ENCODE measurements around the gene KDM4F. TPM values are rescaled to one million over a fixed set of nuclear protein-coding genes. Genes with fewer than 3 reads are reported as not detected.

Gene KDM4F
- total and polyA plus RNA-seq, 5 donors from 2014 or later = not detected

- Mint-ChIP-seq H3K4me1 (peaks cover 5 to 28% (median 13%) of the 10 kb centered on the region in 4 donors), H3K4me3 (no peak overlapping the region), H3K9me3 (no peaks in the 10 kb centered on the region), H3K36me3 (peaks cover 7% of the 10 kb centered on the region), H3K27me3 (peaks cover 4% of the 10 kb centered on the region), H3K27ac (no peak overlapping the region)
- H3K4me1 ChIP-seq (ENCODE audit: control insufficient read depth, insufficient read depth, low read length, poor library complexity, severe bottlenecking) = no peaks in the 10 kb centered on the region
- H3K36me3 ChIP-seq (ENCODE audit: control insufficient read depth, insufficient read depth, low read length) = no peaks in the 10 kb centered on the region
- DNase-seq = peak in 1 of 3 donors; percentile 13
- no peak overlapping the region for H3K27ac ChIP-seq (ENCODE audit: insufficient read depth, low read length, poor library complexity, severe bottlenecking)
- H3K9me3 ChIP-seq (ENCODE audit: control insufficient read depth in 2 of 2, low read length in 2 of 2) = no peaks in the 10 kb centered on the region
- ATAC-seq (ENCODE audit: low read depth in 2 of 2) = no peak
- peaks cover 3% of the 10 kb centered on the region for H3K27me3 ChIP-seq (ENCODE audit: control insufficient read depth, insufficient read depth, low read length)
- no peak overlapping the region for H3K4me3 ChIP-seq (ENCODE audit: low read depth, low read length)
Measured at GRCh38 chr11:95076416-95076815, 27.2 kb downstream of the KDM4F start.

DNA sequence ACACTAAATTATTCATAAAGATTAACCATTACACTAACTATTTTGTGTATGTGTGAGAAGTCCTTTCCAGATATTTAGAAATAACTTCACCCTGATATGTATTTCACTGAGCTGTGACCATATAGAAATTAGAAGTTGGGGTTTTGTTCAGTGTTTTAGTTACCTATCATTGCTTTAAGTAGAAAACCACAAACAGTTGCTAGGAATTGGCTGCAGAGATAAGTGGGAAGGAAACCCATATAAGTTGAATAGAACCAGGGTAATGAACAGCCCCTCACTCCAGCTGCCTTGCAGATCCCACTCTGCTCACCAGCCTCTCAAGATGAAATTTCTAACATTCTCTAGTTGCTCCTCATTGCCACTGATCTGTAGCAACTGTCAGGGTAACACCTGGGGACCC lies 27.8 kb downstream of the KDM4F start:
- DNase-seq = no peak
- Histone ChIP-seq H3K36me3 (ENCODE audit: control insufficient read depth, insufficient read depth, low read length) (no peaks in the 10 kb centered on the region), H3K4me1 (ENCODE audit: control insufficient read depth, insufficient read depth, low read length, poor library complexity, severe bottlenecking) (no peaks in the 10 kb centered on the region), H3K27me3 (ENCODE audit: control insufficient read depth, insufficient read depth, low read length) (peaks cover 3% of the 10 kb centered on the region), H3K4me3 (ENCODE audit: low read depth, low read length) (no peak overlapping the region), H3K27ac (ENCODE audit: insufficient read depth, low read length, poor library complexity, severe bottlenecking) (no peak overlapping the region), H3K9me3 (ENCODE audit: control insufficient read depth in 2 of 2, low read length in 2 of 2) (no peaks in the 10 kb centered on the region)
- Mint-ChIP-seq H3K27me3 (peaks cover 4% of the 10 kb centered on the region), H3K27ac (no peak overlapping the region), H3K9me3 (no peaks in the 10 kb centered on the region), H3K36me3 (peaks cover 7% of the 10 kb centered on the region), H3K4me3 (no peak overlapping the region), H3K4me1 (peaks cover 0 to 24% (median 8%) of the 10 kb centered on the region in 4 donors)
- ATAC-seq (ENCODE audit: low read depth in 2 of 2) = no peak

DNA sequence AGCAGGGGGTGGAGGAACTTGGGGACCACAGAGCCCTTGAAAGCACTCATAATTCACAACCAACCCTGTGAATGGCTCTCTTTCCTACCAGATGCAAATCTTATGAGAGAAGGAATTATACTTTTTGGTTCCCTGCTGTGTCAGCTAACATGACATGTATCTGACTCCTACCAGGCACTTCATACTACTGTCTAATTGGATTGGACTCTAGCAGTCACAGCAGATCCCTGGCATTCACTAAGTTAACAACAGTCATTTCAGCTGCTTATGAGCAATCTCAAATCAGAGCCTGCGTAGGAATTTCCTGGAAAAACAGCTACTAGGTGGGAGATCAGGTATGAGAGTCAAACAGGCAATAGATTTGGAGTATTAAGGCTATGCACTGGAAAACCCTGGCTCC lies 29.3 kb downstream of the KDM4F start:
- Mint-ChIP-seq H3K4me3 (no peak overlapping the region), H3K27me3 (peaks cover 4% of the 10 kb centered on the region), H3K27ac (no peak overlapping the region), H3K36me3 (no peaks in the 10 kb centered on the region), H3K4me1 (peaks cover 0 to 16% (median 4%) of the 10 kb centered on the region in 4 donors), H3K9me3 (no peaks in the 10 kb centered on the region)
- ATAC-seq (ENCODE audit: low read depth in 2 of 2) = no peak
- Histone ChIP-seq H3K27me3 (ENCODE audit: control insufficient read depth, insufficient read depth, low read length) (peaks cover 3% of the 10 kb centered on the region), H3K27ac (ENCODE audit: insufficient read depth, low read length, poor library complexity, severe bottlenecking) (no peak overlapping the region), H3K9me3 (ENCODE audit: control insufficient read depth in 2 of 2, low read length in 2 of 2) (no peaks in the 10 kb centered on the region), H3K4me1 (ENCODE audit: control insufficient read depth, insufficient read depth, low read length, poor library complexity, severe bottlenecking) (no peaks in the 10 kb centered on the region), H3K36me3 (ENCODE audit: control insufficient read depth, insufficient read depth, low read length) (no peaks in the 10 kb centered on the region), H3K4me3 (ENCODE audit: low read depth, low read length) (no peak overlapping the region)
- no peak for DNase-seq

DNA sequence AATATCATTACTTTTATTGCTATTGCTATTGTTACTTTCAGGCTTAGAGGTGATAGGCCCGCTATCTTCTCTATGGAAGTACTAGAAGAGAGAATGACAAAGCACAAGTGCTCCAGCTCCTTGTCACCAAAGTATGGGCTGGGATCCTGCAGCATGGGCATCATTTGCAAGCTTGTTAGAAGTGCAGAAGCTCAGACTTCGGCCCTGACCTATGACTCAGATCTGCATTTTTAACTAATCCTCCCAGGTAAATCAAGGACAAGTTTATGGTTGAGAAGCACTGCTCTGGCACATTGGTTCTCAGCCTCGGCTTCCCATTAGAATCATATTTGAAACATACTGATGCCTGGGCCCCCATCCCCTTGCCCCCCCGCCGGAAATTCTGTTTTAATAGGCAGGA lies 31.8 kb downstream of the KDM4F start:
- no peaks in the 10 kb centered on the region for H3K4me1 ChIP-seq (ENCODE audit: control insufficient read depth, insufficient read depth, low read length, poor library complexity, severe bottlenecking)
- peaks cover 4% of the 10 kb centered on the region for H3K27me3 Mint-ChIP-seq
- H3K36me3 Mint-ChIP-seq = no peaks in the 10 kb centered on the region
- no peak overlapping the region for H3K4me3 ChIP-seq (ENCODE audit: low read depth, low read length)
- H3K4me3 Mint-ChIP-seq = no peak overlapping the region
- H3K27ac ChIP-seq (ENCODE audit: insufficient read depth, low read length, poor library complexity, severe bottlenecking) = no peak overlapping the region
- no peaks in the 10 kb centered on the region for H3K36me3 ChIP-seq (ENCODE audit: control insufficient read depth, insufficient read depth, low read length)
- peaks cover 3% of the 10 kb centered on the region for H3K27me3 ChIP-seq (ENCODE audit: control insufficient read depth, insufficient read depth, low read length)
- DNase-seq (no peak), ATAC-seq (ENCODE audit: low read depth in 2 of 2) (no peak)
- peaks cover 0 to 8% (median 2%) of the 10 kb centered on the region in 4 donors for H3K4me1 Mint-ChIP-seq
- no peaks in the 10 kb centered on the region for H3K9me3 Mint-ChIP-seq
- H3K9me3 ChIP-seq (ENCODE audit: control insufficient read depth in 2 of 2, low read length in 2 of 2) = no peaks in the 10 kb centered on the region
- H3K27ac Mint-ChIP-seq = no peak overlapping the region

- no peaks in the 10 kb centered on the region for H3K9me3 Mint-ChIP-seq
- no peak overlapping the region for H3K4me3 Mint-ChIP-seq
- no peaks in the 10 kb centered on the region for H3K36me3 ChIP-seq (ENCODE audit: control insufficient read depth, insufficient read depth, low read length)
- DNase-seq (no peak), ATAC-seq (ENCODE audit: low read depth in 2 of 2) (no peak)
- no peak overlapping the region for H3K27ac ChIP-seq (ENCODE audit: insufficient read depth, low read length, poor library complexity, severe bottlenecking)
- no peaks in the 10 kb centered on the region for H3K36me3 Mint-ChIP-seq
- H3K27me3 ChIP-seq (ENCODE audit: control insufficient read depth, insufficient read depth, low read length) = peaks cover 3% of the 10 kb centered on the region
- no peaks in the 10 kb centered on the region for H3K4me1 ChIP-seq (ENCODE audit: control insufficient read depth, insufficient read depth, low read length, poor library complexity, severe bottlenecking)
- no peak overlapping the region for H3K27ac Mint-ChIP-seq
- H3K4me1 Mint-ChIP-seq = peaks cover 0 to 4% (median 1%) of the 10 kb centered on the region in 4 donors
- H3K9me3 ChIP-seq (ENCODE audit: control insufficient read depth in 2 of 2, low read length in 2 of 2) = no peaks in the 10 kb centered on the region
- H3K27me3 Mint-ChIP-seq = peaks cover 4% of the 10 kb centered on the region
- no peak overlapping the region for H3K4me3 ChIP-seq (ENCODE audit: low read depth, low read length)
Measured at GRCh38 chr11:95081412-95081811, 32.2 kb downstream of the KDM4F start.

- no peaks in the 10 kb centered on the region for H3K9me3 ChIP-seq (ENCODE audit: control insufficient read depth in 2 of 2, low read length in 2 of 2)
- H3K36me3 Mint-ChIP-seq = no peaks in the 10 kb centered on the region
- H3K27ac Mint-ChIP-seq = no peak overlapping the region
- peaks cover 3% of the 10 kb centered on the region for H3K27me3 ChIP-seq (ENCODE audit: control insufficient read depth, insufficient read depth, low read length)
- no peaks in the 10 kb centered on the region for H3K4me1 Mint-ChIP-seq
- H3K27me3 Mint-ChIP-seq = peaks cover 7% of the 10 kb centered on the region
- no peaks in the 10 kb centered on the region for H3K9me3 Mint-ChIP-seq
- ATAC-seq (ENCODE audit: low read depth in 2 of 2) (no peak), DNase-seq (no peak)
- H3K36me3 ChIP-seq (ENCODE audit: control insufficient read depth, insufficient read depth, low read length) = no peaks in the 10 kb centered on the region
- no peak overlapping the region for H3K4me3 ChIP-seq (ENCODE audit: low read depth, low read length)
- H3K4me1 ChIP-seq (ENCODE audit: control insufficient read depth, insufficient read depth, low read length, poor library complexity, severe bottlenecking) = no peaks in the 10 kb centered on the region
- H3K27ac ChIP-seq (ENCODE audit: insufficient read depth, low read length, poor library complexity, severe bottlenecking) = no peak overlapping the region
- H3K4me3 Mint-ChIP-seq = no peak overlapping the region
Measured at GRCh38 chr11:95082576-95083001, 33.4 kb downstream of the KDM4F start.

GRCh38 chr11:95084509-95084908 lies 35.3 kb downstream of the KDM4F start:
- no peaks in the 10 kb centered on the region for H3K9me3 ChIP-seq (ENCODE audit: control insufficient read depth in 2 of 2, low read length in 2 of 2)
- H3K4me1 ChIP-seq (ENCODE audit: control insufficient read depth, insufficient read depth, low read length, poor library complexity, severe bottlenecking) = peaks cover 10% of the 10 kb centered on the region
- H3K27me3 ChIP-seq (ENCODE audit: control insufficient read depth, insufficient read depth, low read length) = peaks cover 3% of the 10 kb centered on the region
- H3K36me3 ChIP-seq (ENCODE audit: control insufficient read depth, insufficient read depth, low read length) = no peaks in the 10 kb centered on the region
- no peak overlapping the region for H3K27ac ChIP-seq (ENCODE audit: insufficient read depth, low read length, poor library complexity, severe bottlenecking)
- no peak overlapping the region for H3K4me3 Mint-ChIP-seq
- H3K27ac Mint-ChIP-seq = no peak overlapping the region
- no peak for ATAC-seq (ENCODE audit: low read depth in 2 of 2)
- peak in 1 of 3 donors; percentile 48 for DNase-seq
- no peaks in the 10 kb centered on the region for H3K36me3 Mint-ChIP-seq
- H3K27me3 Mint-ChIP-seq = peaks cover 4% of the 10 kb centered on the region
- peaks cover 5 to 14% (median 10%) of the 10 kb centered on the region in 4 donors for H3K4me1 Mint-ChIP-seq
- no peaks in the 10 kb centered on the region for H3K9me3 Mint-ChIP-seq
- H3K4me3 ChIP-seq (ENCODE audit: low read depth, low read length) = no peak overlapping the region

GRCh38 chr11:95085117-95085816 lies 36.0 kb downstream of the KDM4F start:
- H3K27ac ChIP-seq (ENCODE audit: insufficient read depth, low read length, poor library complexity, severe bottlenecking) = no peak overlapping the region
- Mint-ChIP-seq H3K9me3 (no peaks in the 10 kb centered on the region), H3K4me1 (peaks cover 5 to 16% (median 11%) of the 10 kb centered on the region in 4 donors), H3K27me3 (peaks cover 4% of the 10 kb centered on the region), H3K27ac (peak overlapping the region in 1 of 3 donors; percentile 48), H3K36me3 (no peaks in the 10 kb centered on the region), H3K4me3 (peak overlapping the region in 1 of 4 donors; percentile 66)
- no peaks in the 10 kb centered on the region for H3K9me3 ChIP-seq (ENCODE audit: control insufficient read depth in 2 of 2, low read length in 2 of 2)
- H3K4me3 ChIP-seq (ENCODE audit: low read depth, low read length) = no peak overlapping the region
- ATAC-seq (ENCODE audit: low read depth in 2 of 2) (no peak), DNase-seq (no peak)
- peaks cover 14% of the 10 kb centered on the region for H3K4me1 ChIP-seq (ENCODE audit: control insufficient read depth, insufficient read depth, low read length, poor library complexity, severe bottlenecking)
- peaks cover 3% of the 10 kb centered on the region for H3K27me3 ChIP-seq (ENCODE audit: control insufficient read depth, insufficient read depth, low read length)
- H3K36me3 ChIP-seq (ENCODE audit: control insufficient read depth, insufficient read depth, low read length) = no peaks in the 10 kb centered on the region
